Heart right ventricle (tissue), 16 donors: ENCODE results near the gene NATD1. TPM values are rescaled to one million over a fixed set of nuclear protein-coding genes. Genes with fewer than 3 reads are reported as not detected.
A peak's percentile ranks its signal among the peaks of the same experiment; 100 is the strongest.

ENCODE experiments used
- ATAC-seq, 8 donors: fragments of 200-7000 bp; cut with Tn5 transposase; one replicate each; pipeline ENCODE4 v1.9.1; 2020; ENCODE audit warnings: mild to moderate bottlenecking in 8 of 8, moderate library complexity in 8 of 8, moderate number of reproducible peaks in 1 of 8
- DNase-seq, 2 donors: peaks; one replicate each; pipeline ENCODE4 v3.0.0-alpha.2; 2020
- H3K27ac ChIP-seq, 10 donors: fragments of 200-600 bp; sonication (generic) in 2 of 10; one replicate each; pipeline versions ENCODE4 v1.5.0 to v1.8.0; 2020 to 2022; ENCODE audit warnings: mild to moderate bottlenecking in 3 of 10
- H3K27me3 ChIP-seq, 7 donors: fragments of 200-600 bp; one replicate each; pipeline ENCODE4 v1.8.0; 2021 to 2022; ENCODE audit warnings: mild to moderate bottlenecking in 2 of 7
- H3K36me3 ChIP-seq, 9 donors: fragments of 200-600 bp; sonication (generic) in 1 of 9; one replicate each; pipeline versions ENCODE4 v1.5.0 to v1.8.0; 2020 to 2022; ENCODE audit warnings: mild to moderate bottlenecking in 2 of 9
- H3K4me1 ChIP-seq, 9 donors: fragments of 200-600 bp; sonication (generic) in 1 of 9; one replicate each; pipeline versions ENCODE4 v1.5.0 to v1.8.0; 2020 to 2022; ENCODE audit warnings: mild to moderate bottlenecking in 4 of 9
- H3K4me3 ChIP-seq, 10 donors: fragments of 200-600 bp; sonication (generic) in 2 of 10; one replicate each; pipeline versions ENCODE4 v1.5.0 to v1.8.0; 2020 to 2022; ENCODE audit warnings: mild to moderate bottlenecking in 7 of 10, moderate library complexity in 2 of 10
- H3K9me3 ChIP-seq, 11 donors: fragments of 200-600 bp in 10 of 11; sonication (generic) in 2 of 11; one replicate each; pipeline versions ENCODE4 v1.5.0 to v1.8.0; 2013 to 2022; ENCODE audit warnings: mild to moderate bottlenecking in 2 of 11, control low read depth in 1 of 11, moderate library complexity in 1 of 11
- CTCF ChIP-seq, 9 donors: fragments of 200-600 bp; sonication (generic) in 2 of 9; IDR thresholded peaks; one replicate each; pipeline versions ENCODE4 v1.5.0 to v1.8.0; 2021 to 2022; ENCODE audit warnings: antibody characterized with exemption in 9 of 9, mild to moderate bottlenecking in 5 of 9, moderate library complexity in 1 of 9
- WGBS, 2 donors: extraction: QIAGEN DNeasy Blood & Tissue Kit; methylation state at CpG; one replicate each; pipeline ENCODE4 v1.1.7; 2013; ENCODE audit warnings: inconsistent platforms in 1 of 2; 5-methylcytosine and 5-hydroxymethylcytosine counted together
- intact Hi-C, 10 donors: fragments of 100-400 bp; cut with DNase I; formaldehyde crosslinking; loops; one replicate each; pipeline versions ENCODE4 v1.11.1 to v1.14.2; 2022
- polyA plus RNA-seq, 2 donors: library from polyadenylated mRNA; stranded (reverse); fragments of 200-250 nt; gene quantifications; one replicate each; pipeline ENCODE4 v1.2.3, GENCODE V29; 2013
- total RNA-seq, 10 donors: library from RNA; stranded (reverse); fragmentation: NEBNext Ultra II Directional in 3 of 10; extraction: Animal tissue kit (Norgen Biotek cat#: 25700) in 3 of 10; gene quantifications; one replicate each; pipeline versions ENCODE4 v1.2.1 to v1.2.4, GENCODE V29; 2021 to 2023
- donor health status: Arrhythmogenic right ventricular cardiomyopathy.
- donor health status: ischemic (EF 13 %, LVEDD 7.1; RV severe dilation, severe dysfunction).
- donor health status: healthy with polysubstance abuse.
- donor health status: DM: no; HTN: yes; CAD: no.
- donor health status: DM: no; HTN: no; CAD: no.
- donor health status: ischemic (EF 25% LVEDD 6.9; RV normal size, moderate dysfunction).
- donor health status: ischemic (EF 25% LVEDD 5.7; RV mildly dilated, moderate dysfunction).
- donor health status: healthy.
- donor health status: DM: yes; HTN: yes; CAD: no.
- donor health status: Ischemic cardiomyopathy.
- donor health status: ischemic (EF 35%, LVEDD 5.7; RV mildly dilated, moderate dysfunction).
- donor health status: nonischemic (EF 11% LVEDD 7.7; RV severe dilation, severe dysfunction).
- donor health status: DM: yes; HTN: yes; CAD: no.
- donor health status: PGD.
- donor health status: ischemic (EF 29% LVEDD 5.4; RV normal size, mild dysfunction).
- donor health status: nonischemic (EF 23%, LVEDD 6.1; RV moderate dilation, normal function).

NATD1 gene
- total and polyA plus RNA-seq, 12 donors: 3.1 to 23.1 (median 18.1) TPM

DNA sequence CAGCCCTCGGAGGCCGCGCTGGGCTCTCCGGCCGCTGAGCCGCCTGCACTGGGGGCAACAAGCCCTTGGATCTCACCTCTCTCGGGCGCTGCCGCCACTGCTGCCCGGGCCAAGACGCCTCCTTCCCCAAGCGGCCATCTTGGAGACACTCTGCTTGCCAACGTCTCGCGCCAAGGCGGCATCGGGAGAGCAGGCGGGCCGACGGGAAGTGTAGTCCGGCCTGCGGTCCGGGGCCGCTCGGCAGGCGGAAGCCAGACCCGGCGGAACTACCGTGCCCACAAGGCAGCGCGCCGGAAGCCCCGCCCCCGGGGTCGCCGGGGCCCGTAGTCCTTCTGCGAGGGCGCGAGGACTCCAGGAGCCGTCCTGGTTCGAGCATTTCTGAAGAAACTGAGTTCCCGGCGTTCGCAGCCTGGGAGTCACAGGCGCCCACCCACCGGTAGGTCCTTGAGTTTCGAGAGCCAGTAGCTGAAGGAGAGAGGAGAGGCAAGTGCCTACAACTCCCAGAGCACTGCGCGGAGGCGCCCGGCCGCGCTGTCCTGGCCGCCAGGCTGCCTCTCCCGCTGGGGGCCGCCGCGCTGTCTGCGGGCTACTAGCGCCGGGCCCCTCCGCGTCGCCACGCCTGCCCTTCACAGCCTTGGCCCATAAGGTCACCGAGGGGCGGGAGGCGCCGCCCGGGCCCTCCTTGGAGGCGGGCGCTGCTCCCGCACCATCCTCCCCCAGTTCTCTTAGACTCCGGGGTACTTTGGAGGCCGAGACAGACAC is 39.0 kb downstream of the NATD1 start, which contains the start of gene TMEM11:
Gene TMEM11 (minus strand): TSS at position 147 of the 762 bp plus-strand sequence. CDS start 9 bp downstream, at position 138.
- DNase-seq (peak; percentile 95 to 97), ATAC-seq (peak; percentile 94 to 98 (median 96))
- H3K36me3 ChIP-seq: peaks cover 0 to 23% (median 0%) of the 10 kb centered on the region in 9 donors
- 0% methylated on average over 74 to 76 of the region's 76 CpGs for WGBS, 2 donors
- H3K27me3 ChIP-seq: no peaks in the 10 kb centered on the region
- peak within 1 kb of the TSS; percentile 83 to 99 (median 95) for H3K27ac ChIP-seq
- no peaks in the 10 kb centered on the region for H3K9me3 ChIP-seq
- intact Hi-C loops: loop anchor here in 8 of 10 donors (2.0 to 10.0 kb wide), 9 partner anchors 33 to 89 kb away; partner anchors contain the start of genes DHRS7B (in 6 of the 8), MAP2K3 (in 2 of the 8) and NATD1 (in 2 of the 8)
- peaks cover 36 to 64% (median 55%) of the 10 kb centered on the region in 9 donors for H3K4me1 ChIP-seq
- peak in 4 of 9 donors; percentile 8 to 48 (median 33) for TF ChIP-seq CTCF (IDR thresholded peaks at IDR 0.05)
- H3K4me3 ChIP-seq: peak within 1 kb of the TSS; percentile 81 to 100 (median 95)

- Histone ChIP-seq H3K27ac (peak overlapping the region; percentile 83 to 99 (median 95)), H3K36me3 (peaks cover 0 to 29% (median 0%) of the 10 kb centered on the region in 9 donors), H3K27me3 (no peaks in the 10 kb centered on the region), H3K9me3 (no peaks in the 10 kb centered on the region), H3K4me3 (peak overlapping the region; percentile 81 to 100 (median 95)), H3K4me1 (peaks cover 41 to 64% (median 61%) of the 10 kb centered on the region in 9 donors)
- 0 to 1% methylated on average over 34 to 35 of the region's 35 CpGs for WGBS, 2 donors
- TF ChIP-seq CTCF (IDR thresholded peaks at IDR 0.05): no peak
- ATAC-seq: peak; percentile 5 to 58 (median 20)
- DNase-seq: peak in 1 of 2 donors; percentile 25
- intact Hi-C loops: loop anchor here in 9 of 10 donors (2.0 to 10.0 kb wide), 9 partner anchors 34 to 89 kb away; partner anchors contain the start of genes DHRS7B (in 6 of the 9), MAP2K3 (in 2 of the 9) and NATD1 (in 2 of the 9)
Observed at GRCh38 chr17:21213638-21214014, 39.6 kb downstream of the NATD1 start.

- WGBS, 2 donors: 5% methylated on average over 18 of the region's 18 CpGs
- no peaks in the 10 kb centered on the region for H3K9me3 ChIP-seq
- DNase-seq (no peak), ATAC-seq (no peak)
- peaks cover 42 to 70% (median 66%) of the 10 kb centered on the region in 9 donors for H3K4me1 ChIP-seq
- no peak for TF ChIP-seq CTCF (IDR thresholded peaks at IDR 0.05)
- peak overlapping the region in 9 of 10 donors; percentile 83 to 99 (median 95) for H3K27ac ChIP-seq
- H3K27me3 ChIP-seq: no peaks in the 10 kb centered on the region
- peak overlapping the region; percentile 81 to 100 (median 95) for H3K4me3 ChIP-seq
- peaks cover 0 to 35% (median 0%) of the 10 kb centered on the region in 9 donors for H3K36me3 ChIP-seq
- intact Hi-C loops: loop anchor here in 9 of 10 donors (2.0 to 10.0 kb wide), 8 partner anchors 34 to 88 kb away; partner anchors contain the start of genes DHRS7B (in 6 of the 9), MAP2K3 (in 2 of the 9) and NATD1 (in 1 of the 9)
Observed at GRCh38 chr17:21212826-21213637, 40.2 kb downstream of the NATD1 start.
